Peyer's patch (tissue), 4 donors: ENCODE measurements around the gene MRM1. TPM values are rescaled to one million over a fixed set of nuclear protein-coding genes. Genes with fewer than 3 reads are reported as not detected.

Source experiments
- DNase-seq, 3 donors: peaks; one replicate each; pipeline ENCODE4 v3.0.0-alpha.2; 2017 to 2019
- H3K27ac ChIP-seq, 4 donors: fragments of 200-600 bp; sonication (generic); one replicate each; pipeline ENCODE4 v1.5.1; 2016 to 2019
- H3K27me3 ChIP-seq, 2 donors: fragments of 200-600 bp; sonication (generic); one replicate each; pipeline ENCODE4 v1.5.1; 2019
- H3K36me3 ChIP-seq, 3 donors: fragments of 200-600 bp; sonication (generic); one replicate each; pipeline ENCODE4 v1.5.1; 2016 to 2019
- H3K4me1 ChIP-seq, 4 donors: fragments of 200-600 bp; sonication (generic); one replicate each; pipeline ENCODE4 v1.5.1; 2016 to 2019
- H3K4me3 ChIP-seq, 4 donors: fragments of 200-600 bp; sonication (generic); 1 replicate in 3 of 4; 2 replicates in 1 of 4; pipeline ENCODE4 v1.5.1; 2016 to 2019; ENCODE audit warnings: mild to moderate bottlenecking in 1 of 4
- H3K9me3 ChIP-seq, 4 donors: fragments of 200-600 bp; sonication (generic); one replicate each; pipeline ENCODE4 v1.5.1; 2016 to 2019; ENCODE audit warnings: mild to moderate bottlenecking in 1 of 4
- POLR2A ChIP-seq, 2 donors: fragments of 450-650 bp; IDR thresholded peaks; one replicate each; pipeline ENCODE4 v1.5.1; 2017; ENCODE audit warnings: antibody characterized with exemption in 2 of 2, mild to moderate bottlenecking in 2 of 2, moderate library complexity in 2 of 2
- total RNA-seq, 4 donors: library from RNA; depleted of rRNA; stranded (reverse); fragments of >200 nt; gene quantifications; one replicate each; pipeline ENCODE4 v1.1.0, GENCODE V29; 2016
- TF ChIP-seq, protein P1 (sequence below), 6 experiments: fragments of 450-650 bp in 4 of 6; fragments of 200-600 bp in 2 of 6; sonication (generic) in 1 of 6; IDR thresholded peaks; one replicate each; pipeline ENCODE4 v1.5.1; 2017 to 2019; ENCODE audit warnings: antibody characterized with exemption in 6 of 6, mild to moderate bottlenecking in 3 of 6, moderate library complexity in 1 of 6

MRM1 gene
- total RNA-seq, 4 donors from 2014 or later = 6.6 to 18.8 (median 13.9) TPM

DNA sequence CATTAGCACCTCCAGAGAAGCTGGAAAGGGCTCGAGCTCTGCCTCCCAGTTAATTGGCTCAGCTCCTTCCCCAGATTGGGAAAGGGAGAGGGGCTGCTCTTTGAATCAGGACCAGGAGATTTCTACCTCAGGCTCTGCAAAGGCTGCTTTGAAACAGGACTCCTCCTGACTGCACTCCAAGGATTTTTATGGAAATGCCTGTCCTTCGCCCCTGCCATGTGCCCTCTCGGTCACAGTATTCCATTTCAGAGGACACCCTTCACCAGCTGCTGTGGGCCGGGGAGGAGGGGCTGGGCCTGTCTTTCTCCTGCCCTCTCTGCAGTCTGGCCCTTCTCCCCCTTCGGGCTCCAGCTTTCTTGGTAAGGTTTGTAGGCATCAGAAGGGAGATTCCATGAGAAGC, 13.6 kb downstream of the MRM1 start:
- no peaks in the 10 kb centered on the region for H3K27me3 ChIP-seq
- no peaks in the 10 kb centered on the region for H3K36me3 ChIP-seq
- DNase-seq = no peak
- no peak overlapping the region for H3K4me3 ChIP-seq
- no peak overlapping the region for H3K27ac ChIP-seq
- H3K4me1 ChIP-seq = no peaks in the 10 kb centered on the region
- TF ChIP-seq, protein P1, sequence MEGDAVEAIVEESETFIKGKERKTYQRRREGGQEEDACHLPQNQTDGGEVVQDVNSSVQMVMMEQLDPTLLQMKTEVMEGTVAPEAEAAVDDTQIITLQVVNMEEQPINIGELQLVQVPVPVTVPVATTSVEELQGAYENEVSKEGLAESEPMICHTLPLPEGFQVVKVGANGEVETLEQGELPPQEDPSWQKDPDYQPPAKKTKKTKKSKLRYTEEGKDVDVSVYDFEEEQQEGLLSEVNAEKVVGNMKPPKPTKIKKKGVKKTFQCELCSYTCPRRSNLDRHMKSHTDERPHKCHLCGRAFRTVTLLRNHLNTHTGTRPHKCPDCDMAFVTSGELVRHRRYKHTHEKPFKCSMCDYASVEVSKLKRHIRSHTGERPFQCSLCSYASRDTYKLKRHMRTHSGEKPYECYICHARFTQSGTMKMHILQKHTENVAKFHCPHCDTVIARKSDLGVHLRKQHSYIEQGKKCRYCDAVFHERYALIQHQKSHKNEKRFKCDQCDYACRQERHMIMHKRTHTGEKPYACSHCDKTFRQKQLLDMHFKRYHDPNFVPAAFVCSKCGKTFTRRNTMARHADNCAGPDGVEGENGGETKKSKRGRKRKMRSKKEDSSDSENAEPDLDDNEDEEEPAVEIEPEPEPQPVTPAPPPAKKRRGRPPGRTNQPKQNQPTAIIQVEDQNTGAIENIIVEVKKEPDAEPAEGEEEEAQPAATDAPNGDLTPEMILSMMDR (IDR thresholded peaks at IDR 0.05) = no peak
- no peak for TF ChIP-seq POLR2A (IDR thresholded peaks at IDR 0.05)
- no peaks in the 10 kb centered on the region for H3K9me3 ChIP-seq

DNA sequence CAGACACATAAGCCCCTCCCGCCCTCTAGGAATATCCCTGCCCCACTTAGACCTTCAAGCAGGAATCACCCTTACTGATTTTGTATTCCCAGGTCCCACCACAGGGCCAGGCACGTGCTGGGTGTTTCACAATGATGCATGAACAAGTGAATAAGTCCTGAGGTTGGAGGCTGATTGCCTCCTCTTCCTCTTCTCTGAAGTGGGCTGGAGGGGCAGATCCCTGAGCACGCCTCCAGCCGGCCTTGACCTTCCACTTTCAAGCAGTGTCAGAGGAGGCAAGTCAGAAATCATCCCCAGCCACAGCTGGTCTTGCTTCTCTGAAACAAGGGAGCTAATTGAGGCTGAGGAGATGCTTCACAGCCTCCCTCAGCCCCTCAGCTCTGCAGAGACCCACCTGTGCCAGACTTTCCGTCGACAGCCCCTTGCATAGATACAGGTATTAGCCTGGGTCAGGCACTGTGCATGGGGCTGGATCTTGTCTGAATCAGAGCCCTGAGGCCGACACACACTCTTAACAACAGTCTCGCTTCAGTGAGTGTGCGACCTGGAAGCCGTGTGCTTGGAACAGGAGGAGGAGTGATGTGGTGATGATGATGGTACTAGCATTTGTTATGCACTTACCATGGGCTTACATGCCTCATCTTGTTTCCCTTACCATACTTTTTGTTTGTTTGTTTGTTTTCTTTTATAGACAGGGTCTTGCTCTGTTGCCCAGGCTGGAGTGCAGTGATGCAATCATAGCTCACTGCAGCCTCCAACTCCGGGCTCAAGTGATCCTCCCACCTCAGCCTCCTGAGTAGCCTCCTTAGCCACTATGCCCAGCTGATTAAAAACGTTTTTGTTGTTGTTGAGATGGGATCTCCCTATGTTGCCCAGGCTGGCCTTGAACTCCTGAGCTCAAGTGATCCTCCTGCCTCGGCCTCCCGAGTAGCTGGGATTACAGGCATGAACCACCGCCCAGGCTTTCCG, 15.0 kb downstream of the MRM1 start:
- Histone ChIP-seq H3K27me3 (no peaks in the 10 kb centered on the region), H3K4me3 (no peak overlapping the region), H3K4me1 (no peaks in the 10 kb centered on the region), H3K27ac (no peak overlapping the region), H3K36me3 (no peaks in the 10 kb centered on the region), H3K9me3 (no peaks in the 10 kb centered on the region)
- TF ChIP-seq, protein P1 (IDR thresholded peaks at IDR 0.05) = no peak
- no peak for TF ChIP-seq POLR2A (IDR thresholded peaks at IDR 0.05)
- no peak for DNase-seq

- H3K27me3 ChIP-seq = no peaks in the 10 kb centered on the region
- no peak for DNase-seq
- no peaks in the 10 kb centered on the region for H3K36me3 ChIP-seq
- TF ChIP-seq POLR2A (IDR thresholded peaks at IDR 0.05) = no peak
- TF ChIP-seq, protein P1 (IDR thresholded peaks at IDR 0.05) = no peak
- no peaks in the 10 kb centered on the region for H3K4me1 ChIP-seq
- H3K4me3 ChIP-seq = no peak overlapping the region
- H3K9me3 ChIP-seq = no peaks in the 10 kb centered on the region
- no peak overlapping the region for H3K27ac ChIP-seq
Observed at GRCh38 chr17:36617773-36618172, 16.4 kb downstream of the MRM1 start.

- Histone ChIP-seq H3K27ac (no peak overlapping the region), H3K36me3 (no peaks in the 10 kb centered on the region), H3K4me1 (no peaks in the 10 kb centered on the region), H3K9me3 (no peaks in the 10 kb centered on the region), H3K27me3 (no peaks in the 10 kb centered on the region), H3K4me3 (no peak overlapping the region)
- DNase-seq = no peak
- TF ChIP-seq, protein P1 (IDR thresholded peaks at IDR 0.05) = no peak
- TF ChIP-seq POLR2A (IDR thresholded peaks at IDR 0.05) = no peak
Observed at GRCh38 chr17:36623281-36623680, 21.9 kb downstream of the MRM1 start.

GRCh38 chr17:36625188-36625587, 23.8 kb downstream of the MRM1 start:
- no peaks in the 10 kb centered on the region for H3K36me3 ChIP-seq
- TF ChIP-seq, protein P1 (IDR thresholded peaks at IDR 0.05) = no peak
- TF ChIP-seq POLR2A (IDR thresholded peaks at IDR 0.05) = no peak
- H3K4me3 ChIP-seq = no peak overlapping the region
- no peaks in the 10 kb centered on the region for H3K9me3 ChIP-seq
- H3K27me3 ChIP-seq = no peaks in the 10 kb centered on the region
- no peak overlapping the region for H3K27ac ChIP-seq
- peaks cover 0 to 3% (median 0%) of the 10 kb centered on the region in 4 donors for H3K4me1 ChIP-seq
- no peak for DNase-seq
